ENCODE data around the gene EEA1. TPM values are rescaled to one million over a fixed set of nuclear protein-coding genes. Genes with fewer than 3 reads are reported as not detected.

EEA1 gene
- total RNA-seq, 2 experiments from 2014 or later, result 20.8 to 21.7 TPM

- no peaks in the 10 kb centered on the region for H3K4me1 Mint-ChIP-seq (ENCODE audit: low read depth)
- DNase-seq (no peak), ATAC-seq (no peak)
- CTCF ChIA-PET, result interaction anchor here (1.3 to 1.5 kb wide), 2 partner anchors 13 to 252 kb away, joined by 3 to 4 read pairs; no protein-coding TSS in a partner anchor
- no peaks in the 10 kb centered on the region for H3K27me3 Mint-ChIP-seq
- H3K9me3 Mint-ChIP-seq, result no peaks in the 10 kb centered on the region
- intact Hi-C loops (cut with micrococcal nuclease), result loop anchor here (10.0 kb wide), 1 partner anchor 79 kb away; the partner anchor contains the start of gene EEA1
- TF ChIP-seq CTCF (IDR thresholded peaks at IDR 0.05), result no peak
- POLR2A ChIA-PET, result no interaction called here
- H3K4me3 Mint-ChIP-seq, result no peak overlapping the region
- H3K27ac Mint-ChIP-seq, result no peak overlapping the region
- H3K36me3 Mint-ChIP-seq (ENCODE audit: low read depth), result peaks cover 19% of the 10 kb centered on the region
These were observed 83.8 kb downstream of the EEA1 start for GRCh38 chr12:92845329-92845728.

DNA sequence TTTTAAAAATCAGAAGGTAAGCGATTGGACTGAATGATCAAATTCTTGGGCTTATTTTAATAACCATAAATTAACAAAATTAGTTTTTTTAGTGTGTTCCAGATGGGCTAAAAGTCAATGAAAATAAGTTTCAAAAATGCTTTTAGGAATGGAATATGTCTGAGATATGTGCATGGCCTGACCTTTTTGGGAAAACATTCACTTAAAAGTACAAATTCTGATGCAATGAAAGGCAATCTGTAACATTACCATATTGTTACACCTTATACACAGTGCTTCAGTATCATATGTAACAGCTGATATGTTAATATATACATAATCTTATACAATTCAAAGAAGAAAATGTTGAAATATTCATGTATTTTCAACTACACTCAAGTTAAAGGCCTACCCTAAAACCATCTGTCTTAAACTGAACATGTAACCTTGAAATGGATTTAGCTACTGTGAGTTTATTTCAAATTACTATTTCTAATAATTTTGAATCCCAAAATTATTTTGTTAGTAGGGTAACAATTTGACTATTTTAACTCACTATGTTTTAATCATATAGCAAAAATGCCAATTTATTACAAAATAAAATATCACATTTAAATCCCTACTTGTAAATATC, 84.8 kb downstream of the EEA1 start:
- ChIA-PET CTCF (no interaction called here), POLR2A (interaction anchor here (0.6 kb wide), 1 partner anchor 1929 kb away, joined by 4 read pairs; no protein-coding TSS in a partner anchor)
- no peaks in the 10 kb centered on the region for H3K27me3 Mint-ChIP-seq
- TF ChIP-seq CTCF (IDR thresholded peaks at IDR 0.05), result no peak
- peaks cover 1% of the 10 kb centered on the region for H3K4me1 Mint-ChIP-seq (ENCODE audit: low read depth)
- peaks cover 18% of the 10 kb centered on the region for H3K36me3 Mint-ChIP-seq (ENCODE audit: low read depth)
- no peak overlapping the region for H3K27ac Mint-ChIP-seq
- DNase-seq, result no peak
- no peaks in the 10 kb centered on the region for H3K9me3 Mint-ChIP-seq
- intact Hi-C loops (cut with micrococcal nuclease), result loop anchor here (10.0 kb wide), 1 partner anchor 81 kb away; the partner anchor contains the start of gene EEA1
- H3K4me3 Mint-ChIP-seq, result no peak overlapping the region
- no peak for ATAC-seq

DNA sequence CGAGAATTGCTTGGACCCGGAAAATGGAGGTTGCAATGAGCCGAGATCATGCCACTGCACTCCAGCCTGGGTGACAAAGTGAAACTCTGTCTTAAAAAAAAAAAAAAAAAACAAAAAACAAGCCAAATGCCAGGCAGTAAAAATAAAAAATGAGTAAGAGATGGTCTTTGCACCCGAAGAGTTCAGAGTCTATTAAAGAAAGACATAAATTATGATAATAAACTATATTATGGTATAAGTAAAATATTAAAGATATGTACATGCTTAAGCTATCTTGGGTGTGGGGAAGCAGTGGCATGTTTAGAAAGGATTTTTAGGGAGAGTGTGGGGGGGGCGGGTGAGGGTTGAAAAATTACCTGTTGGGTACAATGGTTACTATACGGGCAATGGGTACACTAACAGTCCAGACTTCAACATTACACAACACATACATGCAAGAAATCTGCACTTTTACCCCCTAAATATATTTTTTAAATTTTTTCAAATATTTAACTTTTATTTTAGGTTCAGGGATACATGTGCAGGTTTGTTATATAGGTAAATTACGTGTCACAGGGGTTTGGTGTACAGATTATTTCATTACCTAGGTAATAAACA, 99.3 kb downstream of the EEA1 start:
- Mint-ChIP-seq H3K4me3 (no peak overlapping the region), H3K36me3 (ENCODE audit: low read depth) (peaks cover 29% of the 10 kb centered on the region), H3K27me3 (no peaks in the 10 kb centered on the region), H3K9me3 (no peaks in the 10 kb centered on the region), H3K4me1 (ENCODE audit: low read depth) (peaks cover 5% of the 10 kb centered on the region), H3K27ac (no peak overlapping the region)
- ChIA-PET POLR2A (no interaction called here), CTCF (no interaction called here)
- no peak for ATAC-seq
- no peak for TF ChIP-seq CTCF (IDR thresholded peaks at IDR 0.05)
- no peak for DNase-seq
- intact Hi-C loops (cut with micrococcal nuclease), result no loop called here

- no peak for DNase-seq
- no peak overlapping the region for H3K4me3 Mint-ChIP-seq
- ChIA-PET CTCF (interaction anchor here (1.4 kb wide), 1 partner anchor 9 kb away, joined by 3 read pairs; no protein-coding TSS in a partner anchor), POLR2A (no interaction called here)
- H3K4me1 Mint-ChIP-seq (ENCODE audit: low read depth), result no peaks in the 10 kb centered on the region
- peaks cover 22% of the 10 kb centered on the region for H3K36me3 Mint-ChIP-seq (ENCODE audit: low read depth)
- H3K27me3 Mint-ChIP-seq, result no peaks in the 10 kb centered on the region
- no peak for TF ChIP-seq CTCF (IDR thresholded peaks at IDR 0.05)
- no peak overlapping the region for H3K27ac Mint-ChIP-seq
- intact Hi-C loops (cut with micrococcal nuclease), result no loop called here
- no peak for ATAC-seq
- no peaks in the 10 kb centered on the region for H3K9me3 Mint-ChIP-seq
These were observed 100.5 kb downstream of the EEA1 start for GRCh38 chr12:92828565-92828964.

- intact Hi-C loops (cut with micrococcal nuclease), result no loop called here
- H3K4me1 Mint-ChIP-seq (ENCODE audit: low read depth), result no peaks in the 10 kb centered on the region
- no peak for ATAC-seq
- no peaks in the 10 kb centered on the region for H3K9me3 Mint-ChIP-seq
- H3K36me3 Mint-ChIP-seq (ENCODE audit: low read depth), result peaks cover 21% of the 10 kb centered on the region
- peak; percentile 51 for TF ChIP-seq CTCF (IDR thresholded peaks at IDR 0.05)
- ChIA-PET POLR2A (no interaction called here), CTCF (interaction anchor here (0.6 to 1.4 kb wide), 14 partner anchors 10 to 608 kb away, joined by 3 to 4 read pairs (median 3); partner anchors contain the start of gene EEA1)
- no peak overlapping the region for H3K4me3 Mint-ChIP-seq
- no peak overlapping the region for H3K27ac Mint-ChIP-seq
- peak; percentile 60 for DNase-seq
- H3K27me3 Mint-ChIP-seq, result no peaks in the 10 kb centered on the region
These were observed 101.2 kb downstream of the EEA1 start for GRCh38 chr12:92827836-92828431.
